GM12891 (cell line): ENCODE results near the gene IGF1R.

ENCODE experiments used
- PAX5 ChIP-seq: IDR thresholded peaks from 2 replicates; pipeline ENCODE4 v1.6.1; 2011; ENCODE audit warnings: low read length, moderate library complexity, mild to moderate bottlenecking; ENCODE audit not compliant: insufficient read depth, severe bottlenecking
- POLR2A ChIP-seq: IDR thresholded peaks from 2 replicates; pipeline ENCODE4 v1.6.1; 2011; ENCODE audit warnings: low read depth, low read length, control low read depth
- POLR2AphosphoS5 ChIP-seq: IDR thresholded peaks from 2 replicates; pipeline ENCODE4 v1.6.1; 2011; ENCODE audit warnings: low read depth, low read length, control low read depth
- SPI1 ChIP-seq: IDR thresholded peaks from 2 replicates; pipeline ENCODE4 v1.6.1; 2011; ENCODE audit warnings: low read depth, low read length, control low read depth
- TAF1 ChIP-seq: IDR thresholded peaks from 2 replicates; pipeline ENCODE4 v1.6.1; 2011; ENCODE audit warnings: low read depth, low read length, control low read depth

- TF ChIP-seq TAF1 (no peak), POLR2AphosphoS5 (no peak), POLR2A (no peak), PAX5 (no peak), SPI1 (no peak)
Observed at GRCh38 chr15:98938105-98938417, 289.7 kb downstream of the IGF1R start.
